ENCODE data around the gene ZNF649.
A peak's percentile ranks its signal among the peaks of the same experiment; 100 is the strongest.

The ZNF649 gene

GRCh38 chr19:51887522-51888498 lies 17.0 kb downstream of the ZNF649 start, which contains the start of gene ZNF577:
Gene ZNF577 (minus strand): TSS chr19:51887951. CDS start chr19:51880382, 7,569 bp downstream.
- peak; percentile 86 for DNase-seq (ENCODE audit: low spot score)
- TF ChIP-seq CTCF (IDR thresholded peaks at IDR 0.05), result no peak
- Histone ChIP-seq H3K27ac (peak within 1 kb of the TSS; percentile 63 to 64), H3K4me3 (peak within 1 kb of the TSS; percentile 71)

- no peak for DNase-seq (ENCODE audit: low spot score)
- no peak overlapping the region for H3K4me3 ChIP-seq
- H3K27ac ChIP-seq, result no peak overlapping the region
- TF ChIP-seq CTCF (IDR thresholded peaks at IDR 0.05), result no peak
Measured at GRCh38 chr19:51884713-51885112, 20.1 kb downstream of the ZNF649 start.

GRCh38 chr19:51882518-51882917 lies 22.3 kb downstream of the ZNF649 start:
- Histone ChIP-seq H3K27ac (no peak overlapping the region), H3K4me3 (no peak overlapping the region)
- TF ChIP-seq CTCF (IDR thresholded peaks at IDR 0.05), result no peak
- DNase-seq (ENCODE audit: low spot score), result no peak

GRCh38 chr19:51873097-51873496 lies 31.7 kb downstream of the ZNF649 start:
- Histone ChIP-seq H3K27ac (no peak overlapping the region), H3K4me3 (peak overlapping the region; percentile 14)
- no peak for TF ChIP-seq CTCF (IDR thresholded peaks at IDR 0.05)
- DNase-seq (ENCODE audit: low spot score), result no peak

- H3K27ac ChIP-seq, result no peak overlapping the region
- no peak overlapping the region for H3K4me3 ChIP-seq
- no peak for DNase-seq (ENCODE audit: low spot score)
- no peak for TF ChIP-seq CTCF (IDR thresholded peaks at IDR 0.05)
Measured at GRCh38 chr19:51861870-51862622, 42.8 kb downstream of the ZNF649 start.
